ENCODE data around the gene TTC39B.

TTC39B gene

DNA sequence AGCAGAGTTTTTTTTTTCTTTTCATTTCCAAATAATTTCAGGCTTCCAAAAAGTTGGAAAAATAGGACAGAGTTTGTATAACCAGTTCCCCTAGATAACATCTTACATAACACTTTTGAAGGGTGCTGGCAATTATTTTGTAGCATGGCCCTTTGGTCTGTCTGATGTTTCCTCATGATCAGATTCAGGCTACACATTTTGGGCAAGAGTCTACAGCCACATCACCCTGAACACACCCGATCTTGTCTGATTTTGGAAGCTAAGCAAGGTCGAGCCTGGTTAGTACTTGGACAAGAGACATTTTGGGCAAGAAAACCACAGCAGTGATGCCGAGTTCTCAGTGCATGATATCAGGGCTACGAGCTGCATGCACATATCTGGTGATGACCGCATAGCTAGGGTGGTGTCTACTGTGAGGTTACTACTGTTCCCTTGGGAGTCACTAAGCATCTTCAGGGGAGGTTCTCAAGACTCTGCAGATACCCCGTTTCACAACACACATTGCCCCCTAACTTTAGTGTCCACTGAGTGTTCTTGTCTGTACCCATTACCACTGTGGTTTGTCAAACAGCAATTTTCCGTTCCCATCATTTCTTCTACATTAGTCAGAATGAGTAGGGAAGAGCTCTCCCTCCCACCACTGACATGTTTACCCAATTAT, 86.2 kb downstream of the TTC39B start:
- TF ChIP-seq, protein P1, sequence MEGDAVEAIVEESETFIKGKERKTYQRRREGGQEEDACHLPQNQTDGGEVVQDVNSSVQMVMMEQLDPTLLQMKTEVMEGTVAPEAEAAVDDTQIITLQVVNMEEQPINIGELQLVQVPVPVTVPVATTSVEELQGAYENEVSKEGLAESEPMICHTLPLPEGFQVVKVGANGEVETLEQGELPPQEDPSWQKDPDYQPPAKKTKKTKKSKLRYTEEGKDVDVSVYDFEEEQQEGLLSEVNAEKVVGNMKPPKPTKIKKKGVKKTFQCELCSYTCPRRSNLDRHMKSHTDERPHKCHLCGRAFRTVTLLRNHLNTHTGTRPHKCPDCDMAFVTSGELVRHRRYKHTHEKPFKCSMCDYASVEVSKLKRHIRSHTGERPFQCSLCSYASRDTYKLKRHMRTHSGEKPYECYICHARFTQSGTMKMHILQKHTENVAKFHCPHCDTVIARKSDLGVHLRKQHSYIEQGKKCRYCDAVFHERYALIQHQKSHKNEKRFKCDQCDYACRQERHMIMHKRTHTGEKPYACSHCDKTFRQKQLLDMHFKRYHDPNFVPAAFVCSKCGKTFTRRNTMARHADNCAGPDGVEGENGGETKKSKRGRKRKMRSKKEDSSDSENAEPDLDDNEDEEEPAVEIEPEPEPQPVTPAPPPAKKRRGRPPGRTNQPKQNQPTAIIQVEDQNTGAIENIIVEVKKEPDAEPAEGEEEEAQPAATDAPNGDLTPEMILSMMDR (IDR thresholded peaks at IDR 0.05): no peak
- Histone ChIP-seq H3K79me2 (no peaks in the 10 kb centered on the region), H3K4me2 (ENCODE audit: low read length) (no peak overlapping the region), H3K9me3 (ENCODE audit: control insufficient read depth, low read length) (no peaks in the 10 kb centered on the region), H2AFZ (no peak overlapping the region), H3K4me1 (no peaks in the 10 kb centered on the region), H3K9ac (no peak overlapping the region), H3K27me3 (ENCODE audit: control insufficient read depth, insufficient read depth, low read length) (no peaks in the 10 kb centered on the region), H3K36me3 (ENCODE audit: control insufficient read depth, insufficient read depth, low read length) (no peaks in the 10 kb centered on the region), H3K4me3 (ENCODE audit: low read depth, low read length) (no peak overlapping the region), H3K27ac (no peak overlapping the region)

DNA sequence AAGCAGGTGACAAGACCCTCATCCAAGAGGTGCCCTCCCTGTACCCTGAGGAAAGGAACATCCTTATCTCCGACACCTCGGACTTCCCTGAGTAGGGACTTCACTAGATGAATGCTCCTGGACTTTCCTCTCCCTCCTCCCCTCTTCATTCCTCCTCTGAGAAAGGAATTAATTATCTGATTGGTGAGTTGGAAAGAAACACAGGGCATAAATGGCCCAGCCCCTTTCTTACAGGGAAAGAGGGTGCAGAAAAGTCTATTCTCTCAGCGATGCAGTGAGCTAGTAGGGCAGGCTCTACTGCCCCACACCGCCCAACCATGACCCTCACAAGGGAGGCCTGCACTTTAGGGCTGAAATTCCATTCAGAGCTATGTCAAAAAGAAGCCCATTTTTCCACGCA, 87.5 kb downstream of the TTC39B start:
- H3K9me3 ChIP-seq (ENCODE audit: control insufficient read depth, low read length): no peaks in the 10 kb centered on the region
- H3K4me2 ChIP-seq (ENCODE audit: low read length): no peak overlapping the region
- no peak overlapping the region for H3K27ac ChIP-seq
- H3K9ac ChIP-seq: no peak overlapping the region
- H3K27me3 ChIP-seq (ENCODE audit: control insufficient read depth, insufficient read depth, low read length): no peaks in the 10 kb centered on the region
- TF ChIP-seq, protein P1 (IDR thresholded peaks at IDR 0.05): no peak
- H3K4me3 ChIP-seq (ENCODE audit: low read depth, low read length): no peak overlapping the region
- no peaks in the 10 kb centered on the region for H3K79me2 ChIP-seq
- no peak overlapping the region for H2AFZ ChIP-seq
- H3K4me1 ChIP-seq: no peaks in the 10 kb centered on the region
- H3K36me3 ChIP-seq (ENCODE audit: control insufficient read depth, insufficient read depth, low read length): no peaks in the 10 kb centered on the region

GRCh38 chr9:15218994-15219393, 88.0 kb downstream of the TTC39B start:
- H2AFZ ChIP-seq: no peak overlapping the region
- TF ChIP-seq, protein P1 (IDR thresholded peaks at IDR 0.05): no peak
- H3K4me2 ChIP-seq (ENCODE audit: low read length): no peak overlapping the region
- no peaks in the 10 kb centered on the region for H3K9me3 ChIP-seq (ENCODE audit: control insufficient read depth, low read length)
- no peaks in the 10 kb centered on the region for H3K4me1 ChIP-seq
- no peaks in the 10 kb centered on the region for H3K27me3 ChIP-seq (ENCODE audit: control insufficient read depth, insufficient read depth, low read length)
- H3K79me2 ChIP-seq: no peaks in the 10 kb centered on the region
- H3K36me3 ChIP-seq (ENCODE audit: control insufficient read depth, insufficient read depth, low read length): no peaks in the 10 kb centered on the region
- no peak overlapping the region for H3K4me3 ChIP-seq (ENCODE audit: low read depth, low read length)
- H3K9ac ChIP-seq: no peak overlapping the region
- no peak overlapping the region for H3K27ac ChIP-seq

DNA sequence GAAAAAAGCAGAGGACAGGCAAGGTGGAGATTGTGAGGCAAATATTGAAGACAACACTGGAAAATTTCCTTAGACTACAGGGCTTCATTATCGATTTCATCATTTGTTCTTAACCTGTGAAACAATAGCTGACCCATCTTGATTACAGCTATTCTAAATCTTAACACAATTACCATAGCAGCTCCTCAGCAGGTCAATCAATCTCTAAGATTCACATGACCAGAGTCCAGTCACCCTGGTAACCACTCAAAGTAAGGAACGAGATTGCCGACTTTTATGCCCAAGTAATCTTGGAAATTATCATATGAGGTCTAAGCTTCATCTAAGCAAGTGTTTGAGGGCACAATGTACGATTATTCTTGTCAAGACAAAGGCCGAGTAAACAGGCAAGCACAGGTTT, 93.8 kb downstream of the TTC39B start:
- no peaks in the 10 kb centered on the region for H3K79me2 ChIP-seq
- H3K36me3 ChIP-seq (ENCODE audit: control insufficient read depth, insufficient read depth, low read length): no peaks in the 10 kb centered on the region
- H3K4me3 ChIP-seq (ENCODE audit: low read depth, low read length): no peak overlapping the region
- no peak overlapping the region for H2AFZ ChIP-seq
- H3K27me3 ChIP-seq (ENCODE audit: control insufficient read depth, insufficient read depth, low read length): no peaks in the 10 kb centered on the region
- TF ChIP-seq, protein P1 (IDR thresholded peaks at IDR 0.05): no peak
- no peak overlapping the region for H3K27ac ChIP-seq
- H3K4me1 ChIP-seq: no peaks in the 10 kb centered on the region
- H3K4me2 ChIP-seq (ENCODE audit: low read length): no peak overlapping the region
- H3K9me3 ChIP-seq (ENCODE audit: control insufficient read depth, low read length): no peaks in the 10 kb centered on the region
- H3K9ac ChIP-seq: no peak overlapping the region

- Histone ChIP-seq H3K4me1 (no peaks in the 10 kb centered on the region), H3K36me3 (ENCODE audit: control insufficient read depth, insufficient read depth, low read length) (no peaks in the 10 kb centered on the region), H3K27ac (no peak overlapping the region), H3K4me3 (ENCODE audit: low read depth, low read length) (no peak overlapping the region), H3K27me3 (ENCODE audit: control insufficient read depth, insufficient read depth, low read length) (no peaks in the 10 kb centered on the region), H3K79me2 (no peaks in the 10 kb centered on the region), H3K9me3 (ENCODE audit: control insufficient read depth, low read length) (no peaks in the 10 kb centered on the region), H2AFZ (no peak overlapping the region), H3K9ac (no peak overlapping the region), H3K4me2 (ENCODE audit: low read length) (no peak overlapping the region)
- TF ChIP-seq, protein P1 (IDR thresholded peaks at IDR 0.05): no peak
Observed at GRCh38 chr9:15211815-15212495, 95.1 kb downstream of the TTC39B start.
